Measurements from ENCODE around the gene RPLP2.

Gene RPLP2

DNA sequence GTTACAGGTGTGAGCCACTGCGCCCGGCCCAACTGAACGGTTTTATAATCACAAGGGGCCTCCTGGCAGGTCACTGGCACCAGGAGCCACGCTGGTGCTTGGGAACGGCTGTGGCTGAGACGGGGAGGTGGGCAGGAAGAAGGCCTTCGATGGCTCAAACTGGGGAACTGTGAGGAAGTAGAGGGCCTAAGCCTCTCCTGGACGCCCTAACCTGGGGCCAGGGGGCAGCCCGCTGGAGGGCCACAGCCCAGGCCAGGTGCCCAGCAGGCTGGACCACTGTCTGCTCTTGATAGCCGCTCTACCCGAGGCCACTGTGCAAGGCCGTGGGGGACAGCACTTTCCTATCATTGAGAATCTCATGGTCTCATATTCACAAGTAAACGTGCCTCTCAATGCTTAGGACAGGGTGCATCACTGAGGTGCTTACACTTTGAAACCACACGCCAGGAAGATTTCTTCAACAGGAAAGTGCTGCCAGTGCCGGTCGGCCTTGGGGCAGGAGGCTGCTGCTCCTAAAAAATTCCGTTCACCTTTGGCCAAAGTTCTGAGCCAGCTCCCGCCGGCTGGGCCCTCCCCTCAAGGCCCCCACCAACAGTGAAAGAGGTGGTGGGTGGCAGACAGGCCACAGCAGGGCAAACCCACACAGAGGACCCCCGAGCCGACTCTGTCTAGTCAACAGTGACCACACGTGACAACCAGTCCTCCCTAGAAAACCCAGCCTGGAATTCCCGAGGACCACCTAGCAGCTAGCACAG, 39.7 kb upstream of the RPLP2 start:
- TF ChIP-seq, protein P1, sequence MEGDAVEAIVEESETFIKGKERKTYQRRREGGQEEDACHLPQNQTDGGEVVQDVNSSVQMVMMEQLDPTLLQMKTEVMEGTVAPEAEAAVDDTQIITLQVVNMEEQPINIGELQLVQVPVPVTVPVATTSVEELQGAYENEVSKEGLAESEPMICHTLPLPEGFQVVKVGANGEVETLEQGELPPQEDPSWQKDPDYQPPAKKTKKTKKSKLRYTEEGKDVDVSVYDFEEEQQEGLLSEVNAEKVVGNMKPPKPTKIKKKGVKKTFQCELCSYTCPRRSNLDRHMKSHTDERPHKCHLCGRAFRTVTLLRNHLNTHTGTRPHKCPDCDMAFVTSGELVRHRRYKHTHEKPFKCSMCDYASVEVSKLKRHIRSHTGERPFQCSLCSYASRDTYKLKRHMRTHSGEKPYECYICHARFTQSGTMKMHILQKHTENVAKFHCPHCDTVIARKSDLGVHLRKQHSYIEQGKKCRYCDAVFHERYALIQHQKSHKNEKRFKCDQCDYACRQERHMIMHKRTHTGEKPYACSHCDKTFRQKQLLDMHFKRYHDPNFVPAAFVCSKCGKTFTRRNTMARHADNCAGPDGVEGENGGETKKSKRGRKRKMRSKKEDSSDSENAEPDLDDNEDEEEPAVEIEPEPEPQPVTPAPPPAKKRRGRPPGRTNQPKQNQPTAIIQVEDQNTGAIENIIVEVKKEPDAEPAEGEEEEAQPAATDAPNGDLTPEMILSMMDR (IDR thresholded peaks at IDR 0.05; ENCODE audit: low read depth, low read length, missing control alignments) = no peak
- H3K4me3 ChIP-seq (replicated peaks; ENCODE audit: low read depth, low read length) = no peak overlapping the region
- DNase-seq (ENCODE audit: extremely low read depth, low read depth) = no peak

DNA sequence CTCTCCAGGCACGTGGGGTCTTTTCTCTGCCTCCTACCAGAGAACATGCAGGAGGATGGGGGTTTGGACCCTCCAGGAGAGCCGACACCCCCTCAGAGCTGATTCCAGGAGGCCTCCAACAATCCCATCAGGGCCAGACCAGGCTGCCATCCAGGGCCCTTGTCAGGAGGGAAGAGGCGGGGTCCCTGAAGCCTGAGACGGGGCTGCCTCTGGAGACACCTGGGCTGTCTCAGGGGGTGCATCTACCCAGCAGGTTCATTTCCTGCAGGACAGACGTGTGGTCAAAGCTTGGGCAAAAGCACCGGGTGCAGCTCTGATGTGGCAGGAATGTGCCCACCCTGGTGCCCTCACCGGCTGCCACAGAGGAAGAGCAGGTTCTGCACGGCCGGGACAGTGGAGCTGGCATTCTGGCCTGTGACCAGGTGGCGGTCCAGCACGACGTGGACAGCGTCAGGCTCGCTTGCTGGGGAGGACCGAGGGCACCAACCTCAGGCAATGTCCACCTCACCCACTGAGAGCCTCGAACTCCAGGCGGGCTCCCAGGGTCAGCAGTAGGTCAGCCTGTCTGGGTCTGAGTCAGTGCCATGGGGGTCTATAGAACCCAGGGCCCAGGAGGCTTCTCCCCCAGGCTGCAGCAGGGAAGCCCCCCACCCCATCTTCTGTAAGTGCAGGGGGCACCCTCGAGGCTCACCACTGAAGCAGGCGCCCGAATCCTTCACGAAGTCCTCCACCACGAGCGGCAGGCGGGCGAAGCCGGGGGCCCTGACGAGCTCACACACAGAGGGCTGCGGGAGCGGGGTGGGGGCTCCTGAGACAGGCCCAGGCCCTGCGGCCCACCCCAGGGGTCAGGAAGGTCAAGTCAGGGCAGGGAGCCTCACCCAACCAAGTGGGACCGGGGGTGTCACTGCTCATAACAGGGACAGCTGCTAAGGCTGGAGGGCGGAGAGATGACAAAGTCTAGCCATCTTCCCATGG, 38.8 kb upstream of the RPLP2 start:
- H3K4me3 ChIP-seq (replicated peaks; ENCODE audit: low read depth, low read length) = no peak overlapping the region
- DNase-seq (ENCODE audit: extremely low read depth, low read depth) = no peak
- TF ChIP-seq, protein P1 (IDR thresholded peaks at IDR 0.05; ENCODE audit: low read depth, low read length, missing control alignments) = no peak

DNA sequence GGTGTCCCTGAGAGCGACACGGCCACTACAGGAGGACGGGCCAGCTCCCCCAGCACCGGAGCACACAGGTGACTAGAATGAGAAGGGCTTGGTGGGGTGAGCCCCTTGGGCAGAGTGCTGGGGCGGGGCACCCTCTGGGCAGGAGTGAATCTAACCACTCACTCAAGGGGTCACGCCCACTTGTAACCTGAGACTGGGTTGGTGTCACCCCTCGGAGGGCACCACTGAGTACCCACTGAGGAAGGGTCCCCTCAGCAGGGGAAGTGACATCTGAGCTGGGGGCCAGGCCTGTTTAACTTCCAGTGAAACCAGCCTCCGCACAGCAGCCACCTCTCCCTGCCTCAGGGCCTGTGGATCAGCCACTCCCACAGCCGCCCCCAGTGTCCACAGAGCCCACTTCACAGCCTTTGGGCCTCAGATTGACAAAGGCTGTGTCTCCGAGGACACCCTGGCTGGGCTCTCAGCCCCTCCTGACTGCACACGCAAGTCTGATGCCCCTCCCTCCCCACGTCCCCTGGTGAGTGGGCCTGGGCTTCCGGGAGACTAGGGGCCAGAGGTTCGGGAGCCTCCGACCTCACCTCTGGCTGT, 38.1 kb upstream of the RPLP2 start:
- no peak overlapping the region for H3K4me3 ChIP-seq (replicated peaks; ENCODE audit: low read depth, low read length)
- no peak for DNase-seq (ENCODE audit: extremely low read depth, low read depth)
- TF ChIP-seq, protein P1 (IDR thresholded peaks at IDR 0.05; ENCODE audit: low read depth, low read length, missing control alignments) = no peak

DNA sequence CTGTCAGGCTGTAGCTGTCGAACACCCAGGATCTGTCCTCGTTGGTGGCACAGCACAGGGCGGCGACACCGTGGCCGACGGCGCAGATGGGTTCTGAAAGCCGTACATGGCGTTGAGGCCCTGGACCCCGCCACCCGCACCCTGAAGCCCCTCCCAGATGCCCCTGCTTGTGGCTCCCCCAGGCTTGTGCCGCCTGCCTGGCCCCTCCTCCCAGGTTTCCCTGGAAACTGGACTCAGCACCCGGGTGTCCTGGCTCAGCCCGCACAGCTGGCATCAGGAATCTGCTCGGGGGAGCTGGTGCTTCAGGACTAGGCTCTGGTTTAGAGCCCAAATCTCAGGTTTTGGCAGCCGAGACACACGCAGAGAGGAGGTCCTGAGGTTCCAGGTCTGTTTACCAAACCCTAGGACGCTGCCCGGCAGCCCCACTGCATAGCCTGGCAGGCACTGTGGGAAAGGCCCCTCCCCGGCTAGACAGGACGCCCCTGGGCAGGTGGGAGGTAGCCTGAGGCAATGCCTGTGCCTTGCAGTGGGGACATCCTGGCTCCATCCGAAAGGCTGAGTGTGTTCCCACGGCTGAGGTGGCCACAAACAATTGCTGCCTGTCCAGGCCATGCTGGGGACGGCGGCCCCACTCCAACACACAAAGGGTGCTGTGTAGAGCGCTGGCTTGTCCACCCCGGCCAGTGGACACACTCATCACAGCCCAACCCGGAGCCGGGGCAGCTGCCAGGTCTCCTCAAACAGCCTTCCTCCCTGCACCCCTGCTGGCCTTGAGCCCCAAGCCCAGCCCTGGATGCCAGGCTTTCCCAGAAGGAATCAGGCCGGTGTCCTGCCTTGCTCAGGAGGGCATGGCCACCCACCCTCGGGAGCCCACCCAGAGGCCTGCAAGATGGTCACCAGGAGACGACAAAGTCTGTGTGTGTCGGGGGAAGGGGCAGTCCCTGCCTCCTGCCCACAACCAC, 37.1 kb upstream of the RPLP2 start:
- H3K4me3 ChIP-seq (replicated peaks; ENCODE audit: low read depth, low read length) = no peak overlapping the region
- no peak for DNase-seq (ENCODE audit: extremely low read depth, low read depth)
- TF ChIP-seq, protein P1 (IDR thresholded peaks at IDR 0.05; ENCODE audit: low read depth, low read length, missing control alignments) = no peak

DNA sequence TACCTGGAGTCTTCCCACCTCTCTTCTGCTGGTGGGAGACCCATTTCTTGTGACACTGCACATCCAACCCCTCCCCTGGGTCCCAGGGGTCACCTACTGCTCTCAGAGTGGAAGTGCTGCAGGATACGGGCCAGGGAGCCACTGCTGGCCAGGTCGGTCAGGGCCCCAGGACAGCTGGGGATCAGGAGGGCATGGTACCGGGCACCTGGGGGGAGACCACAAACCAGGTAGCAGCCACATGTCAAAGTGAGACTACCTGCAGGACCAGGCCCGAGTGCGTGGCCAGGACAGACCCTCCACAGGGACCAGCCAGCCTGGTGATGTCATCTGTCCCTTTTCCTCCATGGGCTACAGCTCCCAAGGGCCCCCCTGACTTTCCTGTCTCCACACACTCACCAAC, 36.3 kb upstream of the RPLP2 start:
- TF ChIP-seq, protein P1 (IDR thresholded peaks at IDR 0.05; ENCODE audit: low read depth, low read length, missing control alignments) = no peak
- no peak for DNase-seq (ENCODE audit: extremely low read depth, low read depth)
- H3K4me3 ChIP-seq (replicated peaks; ENCODE audit: low read depth, low read length) = no peak overlapping the region

DNA sequence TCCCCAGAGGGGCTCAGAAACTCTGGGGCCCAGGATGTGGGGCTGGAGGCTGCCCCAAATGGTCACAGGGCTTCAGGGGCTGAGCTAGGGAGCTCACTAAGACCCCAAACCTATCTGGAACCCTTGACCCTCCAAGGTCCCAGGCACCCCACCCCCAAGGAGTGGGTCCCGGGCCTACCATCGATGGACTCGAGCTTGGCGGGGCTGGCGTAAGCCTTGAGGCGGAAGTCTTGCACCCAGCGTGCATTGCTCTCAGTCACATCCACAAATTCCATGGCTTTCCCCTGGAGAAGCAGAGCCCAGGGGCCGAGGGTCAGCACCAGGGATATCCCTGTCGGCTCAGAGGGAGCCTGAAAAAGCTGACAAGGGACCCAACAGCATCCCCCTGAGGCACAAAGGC, 35.9 kb upstream of the RPLP2 start:
- DNase-seq (ENCODE audit: extremely low read depth, low read depth) = no peak
- TF ChIP-seq, protein P1 (IDR thresholded peaks at IDR 0.05; ENCODE audit: low read depth, low read length, missing control alignments) = no peak
- no peak overlapping the region for H3K4me3 ChIP-seq (replicated peaks; ENCODE audit: low read depth, low read length)
